ENCODE data around the gene VAMP2. TPM values are rescaled to one million over a fixed set of nuclear protein-coding genes. Genes with fewer than 3 reads are reported as not detected.

Gene VAMP2
- total RNA-seq, 1 donor from 2014 or later = 77.0 TPM

DNA sequence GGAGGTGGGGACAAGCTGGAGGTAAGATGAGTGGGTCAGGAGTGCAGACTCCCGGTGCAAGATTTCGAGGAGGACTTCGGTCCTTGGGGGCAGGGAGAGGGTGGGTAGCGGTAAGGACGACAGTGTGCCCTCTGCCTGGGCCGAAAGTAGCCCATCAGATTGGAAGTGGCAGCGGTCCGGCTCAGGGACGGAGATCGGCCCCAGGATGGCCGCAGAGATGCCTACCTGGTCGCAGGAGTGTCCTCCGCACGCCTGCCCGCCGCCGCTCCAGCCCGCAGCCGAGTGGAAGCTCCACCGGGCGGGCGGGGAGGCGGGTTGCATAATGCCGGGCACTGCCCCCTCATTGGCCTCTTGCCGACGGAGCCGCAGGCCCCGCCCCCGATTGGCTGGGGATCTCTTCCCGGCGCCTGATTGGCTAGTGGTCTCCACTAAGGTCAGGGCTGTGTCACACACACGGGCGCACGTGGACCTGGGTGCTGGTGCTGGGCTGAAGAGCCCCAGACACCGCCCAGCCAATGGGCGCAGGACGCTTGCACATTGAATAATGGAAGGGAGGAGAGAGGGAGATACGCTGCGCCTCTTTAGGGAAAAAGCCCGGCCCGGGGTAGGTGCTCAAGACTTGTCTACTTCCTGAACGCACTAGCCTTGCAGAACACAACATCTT is 10.5 kb downstream of the VAMP2 start, which contains the start of gene PER1:
Gene PER1, minus strand, starts transcription at position 293 of the 664 bp plus-strand sequence. CDS start 1,698 bp downstream, outside the sequence.
- Histone ChIP-seq H3K4me1 (peaks cover 56% of the 10 kb centered on the region), H3K4me3 (peak within 1 kb of the TSS; percentile 73), H3K36me3 (peaks cover 48% of the 10 kb centered on the region), H3K27me3 (ENCODE audit: low read depth) (no peaks in the 10 kb centered on the region), H3K27ac (peak within 1 kb of the TSS; percentile 99), H3K9me3 (no peaks in the 10 kb centered on the region)
- peak; percentile 67 to 70 for ATAC-seq
- DNase-seq = peak; percentile 99
- intact Hi-C loops (cut with DNase I) = no loop called here
- TF ChIP-seq, protein P1, sequence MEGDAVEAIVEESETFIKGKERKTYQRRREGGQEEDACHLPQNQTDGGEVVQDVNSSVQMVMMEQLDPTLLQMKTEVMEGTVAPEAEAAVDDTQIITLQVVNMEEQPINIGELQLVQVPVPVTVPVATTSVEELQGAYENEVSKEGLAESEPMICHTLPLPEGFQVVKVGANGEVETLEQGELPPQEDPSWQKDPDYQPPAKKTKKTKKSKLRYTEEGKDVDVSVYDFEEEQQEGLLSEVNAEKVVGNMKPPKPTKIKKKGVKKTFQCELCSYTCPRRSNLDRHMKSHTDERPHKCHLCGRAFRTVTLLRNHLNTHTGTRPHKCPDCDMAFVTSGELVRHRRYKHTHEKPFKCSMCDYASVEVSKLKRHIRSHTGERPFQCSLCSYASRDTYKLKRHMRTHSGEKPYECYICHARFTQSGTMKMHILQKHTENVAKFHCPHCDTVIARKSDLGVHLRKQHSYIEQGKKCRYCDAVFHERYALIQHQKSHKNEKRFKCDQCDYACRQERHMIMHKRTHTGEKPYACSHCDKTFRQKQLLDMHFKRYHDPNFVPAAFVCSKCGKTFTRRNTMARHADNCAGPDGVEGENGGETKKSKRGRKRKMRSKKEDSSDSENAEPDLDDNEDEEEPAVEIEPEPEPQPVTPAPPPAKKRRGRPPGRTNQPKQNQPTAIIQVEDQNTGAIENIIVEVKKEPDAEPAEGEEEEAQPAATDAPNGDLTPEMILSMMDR (IDR thresholded peaks at IDR 0.05) = no peak

DNA sequence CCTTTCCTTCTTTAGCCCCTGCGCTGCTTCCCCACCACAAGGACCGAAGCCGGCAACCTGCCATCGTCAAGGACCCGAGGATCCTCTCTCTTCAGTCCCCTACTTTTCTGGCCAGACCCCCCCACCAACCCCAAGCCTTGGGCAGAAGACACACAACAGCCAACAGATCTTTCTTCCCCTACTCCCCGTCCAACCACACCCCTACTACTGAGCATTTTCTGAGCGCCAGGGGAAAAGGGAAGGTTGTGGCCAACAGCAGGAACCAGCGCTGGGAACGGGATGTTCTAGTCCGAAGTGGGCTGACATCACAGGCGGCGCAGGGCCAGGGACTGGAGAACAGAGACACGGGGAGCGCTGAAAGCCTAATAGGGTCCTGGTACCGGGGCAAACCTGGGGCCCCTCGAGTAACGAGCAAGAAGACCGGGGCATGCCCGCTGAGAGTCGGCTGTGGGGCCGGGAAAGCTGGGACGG is 11.1 kb downstream of the VAMP2 start:
- peak; percentile 94 for DNase-seq
- peaks cover 54% of the 10 kb centered on the region for H3K36me3 ChIP-seq

DNA sequence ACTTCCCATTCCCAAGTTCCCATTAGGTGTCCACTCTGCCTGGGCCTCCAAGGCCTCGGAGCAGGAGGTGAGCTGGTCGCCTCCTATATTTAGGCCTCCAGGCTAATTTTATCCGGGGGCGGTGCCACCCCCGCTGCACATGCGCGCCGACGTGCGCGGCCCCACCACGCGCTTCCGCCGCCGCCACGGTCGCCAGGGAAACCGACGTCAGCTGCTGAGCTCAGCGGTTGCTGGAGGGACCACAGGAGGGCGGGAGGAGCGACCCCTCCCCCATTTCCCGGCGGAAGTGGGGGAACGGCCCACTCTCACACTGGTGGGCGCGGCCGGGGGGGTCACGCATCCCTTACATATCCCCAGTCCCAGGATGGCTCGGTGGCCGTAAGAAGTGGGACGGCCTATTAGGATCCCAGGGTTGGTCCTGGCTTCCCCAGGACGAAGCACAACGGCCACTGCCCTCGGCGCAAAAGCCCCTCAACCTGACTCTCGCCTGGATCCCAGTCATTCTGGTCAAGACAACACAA is 11.6 kb downstream of the VAMP2 start:
- H3K9me3 ChIP-seq = no peaks in the 10 kb centered on the region
- H3K4me3 ChIP-seq = peak overlapping the region; percentile 73
- H3K27ac ChIP-seq = peak overlapping the region; percentile 99
- no peaks in the 10 kb centered on the region for H3K27me3 ChIP-seq (ENCODE audit: low read depth)
- ATAC-seq = peak; percentile 41 to 44
- DNase-seq = peak; percentile 93
- H3K4me1 ChIP-seq = peaks cover 51% of the 10 kb centered on the region
- TF ChIP-seq, protein P1 (IDR thresholded peaks at IDR 0.05) = no peak
- peaks cover 59% of the 10 kb centered on the region for H3K36me3 ChIP-seq
- intact Hi-C loops (cut with DNase I) = no loop called here

More for the DNA sequence above, 11.1 kb downstream of the VAMP2 start:
- TF ChIP-seq, protein P1 (IDR thresholded peaks at IDR 0.05) = no peak
- peaks cover 51% of the 10 kb centered on the region for H3K4me1 ChIP-seq
- H3K4me3 ChIP-seq = peak overlapping the region; percentile 73
- H3K27ac ChIP-seq = peak overlapping the region; percentile 99
- H3K9me3 ChIP-seq = no peaks in the 10 kb centered on the region
- intact Hi-C loops (cut with DNase I) = no loop called here
- H3K27me3 ChIP-seq (ENCODE audit: low read depth) = no peaks in the 10 kb centered on the region
- ATAC-seq = peak; percentile 1 to 18

DNA sequence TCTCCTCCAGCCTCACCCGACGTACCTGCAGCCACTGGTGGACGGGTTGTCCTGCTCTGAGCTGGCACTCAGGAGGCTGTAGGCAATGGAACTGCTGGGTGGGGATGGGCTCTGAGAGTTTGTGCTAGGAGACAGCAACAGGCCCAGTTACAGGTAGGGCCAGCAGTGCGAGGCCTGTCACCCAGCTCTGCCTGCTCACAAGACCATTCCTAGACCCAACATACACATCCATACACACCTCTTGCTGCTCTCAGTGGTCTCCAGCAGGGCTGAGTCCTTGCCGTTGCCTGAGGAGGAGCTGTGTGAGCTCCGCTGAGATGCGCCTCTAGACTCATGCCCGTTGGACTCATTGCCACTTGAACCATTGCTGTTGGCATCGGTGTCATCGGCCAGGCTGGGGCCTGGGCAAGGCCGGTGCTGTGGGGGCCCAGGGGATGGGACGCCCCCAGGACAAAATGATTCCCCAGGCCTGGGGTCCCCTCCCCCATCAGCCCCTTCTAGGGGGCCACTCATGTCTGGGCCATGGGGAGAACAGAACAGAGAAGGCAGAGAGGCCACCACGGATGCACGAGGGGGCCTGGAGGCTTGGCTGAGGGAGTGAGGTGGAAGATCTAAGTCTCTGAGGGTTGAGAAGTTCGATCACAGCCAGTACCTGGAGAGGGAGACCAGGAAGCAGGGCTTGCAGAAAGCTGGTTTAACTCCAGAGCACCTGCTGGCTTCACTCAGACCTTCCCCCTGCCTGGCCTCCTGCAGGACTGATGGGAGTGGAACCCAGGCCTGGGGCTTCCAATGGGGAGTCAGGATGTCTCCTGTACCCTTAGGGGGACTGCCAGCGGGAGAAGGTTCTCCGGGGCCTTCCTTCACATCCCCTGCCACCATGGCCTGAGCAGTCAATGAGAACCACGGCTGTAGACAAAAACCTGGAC is 12.3 kb downstream of the VAMP2 start:
- ATAC-seq (no peak), DNase-seq (peak; percentile 45)
- intact Hi-C loops (cut with DNase I) = no loop called here
- peak overlapping the region; percentile 99 for H3K27ac ChIP-seq
- no peaks in the 10 kb centered on the region for H3K9me3 ChIP-seq
- H3K4me3 ChIP-seq = peak overlapping the region; percentile 73
- H3K4me1 ChIP-seq = peaks cover 51% of the 10 kb centered on the region
- peaks cover 66% of the 10 kb centered on the region for H3K36me3 ChIP-seq
- TF ChIP-seq, protein P1 (IDR thresholded peaks at IDR 0.05) = no peak
- no peaks in the 10 kb centered on the region for H3K27me3 ChIP-seq (ENCODE audit: low read depth)
